Measurements from ENCODE around the gene PARD6G. TPM values are rescaled to one million over a fixed set of nuclear protein-coding genes. Genes with fewer than 3 reads are reported as not detected.

The PARD6G gene
- total RNA-seq, 2 experiments from 2014 or later, result 0.10 TPM; not detected in 1

DNA sequence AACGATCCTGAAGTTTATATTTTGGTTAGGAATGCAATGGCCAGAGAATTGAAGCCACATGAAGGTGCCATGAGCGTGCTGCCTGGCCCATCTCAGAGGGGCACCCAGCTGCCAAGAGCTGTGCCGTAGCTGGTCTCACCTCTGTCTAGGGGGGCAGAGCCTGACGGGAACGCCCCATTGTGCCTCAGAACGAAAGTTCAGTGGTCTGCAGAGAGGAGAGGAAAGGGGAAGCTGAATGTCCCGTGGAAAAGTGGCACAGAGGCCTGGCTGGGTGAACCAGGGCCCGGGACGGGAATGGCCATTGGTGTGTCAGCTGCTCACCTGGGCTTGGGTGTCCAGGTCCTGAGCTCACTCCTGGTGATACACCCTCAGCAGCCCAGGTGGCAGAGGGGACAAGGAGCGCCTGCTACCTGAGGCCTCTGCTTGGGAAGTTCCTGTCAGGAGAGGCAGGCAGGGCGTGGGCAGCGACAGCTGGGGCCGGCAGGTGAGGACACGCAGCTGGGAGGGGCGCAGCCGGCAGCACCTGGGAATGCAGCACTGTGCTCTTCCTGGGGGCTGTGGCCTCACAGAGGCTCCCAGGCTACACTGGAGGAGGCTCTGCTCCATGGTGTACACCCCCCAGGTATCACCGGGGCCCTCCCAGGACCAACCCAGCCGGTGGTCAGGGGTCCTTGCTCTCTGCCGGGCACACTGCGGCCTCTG lies 67.3 kb downstream of the PARD6G start:
- Mint-ChIP-seq H3K4me3 (no peak overlapping the region), H3K9me3 (no peaks in the 10 kb centered on the region), H3K36me3 (ENCODE audit: low read depth) (no peaks in the 10 kb centered on the region), H3K4me1 (ENCODE audit: low read depth) (peaks cover 6% of the 10 kb centered on the region), H3K27me3 (ENCODE audit: low read depth) (peaks cover 13% of the 10 kb centered on the region), H3K27ac (no peak overlapping the region)
- DNase-seq, result no peak
- CTCF ChIA-PET, result interaction anchor here (1.1 to 1.3 kb wide), 2 partner anchors 12 to 22 kb away, joined by 3 to 5 read pairs; no protein-coding TSS in a partner anchor
- intact Hi-C loops (cut with micrococcal nuclease), result no loop called here

DNA sequence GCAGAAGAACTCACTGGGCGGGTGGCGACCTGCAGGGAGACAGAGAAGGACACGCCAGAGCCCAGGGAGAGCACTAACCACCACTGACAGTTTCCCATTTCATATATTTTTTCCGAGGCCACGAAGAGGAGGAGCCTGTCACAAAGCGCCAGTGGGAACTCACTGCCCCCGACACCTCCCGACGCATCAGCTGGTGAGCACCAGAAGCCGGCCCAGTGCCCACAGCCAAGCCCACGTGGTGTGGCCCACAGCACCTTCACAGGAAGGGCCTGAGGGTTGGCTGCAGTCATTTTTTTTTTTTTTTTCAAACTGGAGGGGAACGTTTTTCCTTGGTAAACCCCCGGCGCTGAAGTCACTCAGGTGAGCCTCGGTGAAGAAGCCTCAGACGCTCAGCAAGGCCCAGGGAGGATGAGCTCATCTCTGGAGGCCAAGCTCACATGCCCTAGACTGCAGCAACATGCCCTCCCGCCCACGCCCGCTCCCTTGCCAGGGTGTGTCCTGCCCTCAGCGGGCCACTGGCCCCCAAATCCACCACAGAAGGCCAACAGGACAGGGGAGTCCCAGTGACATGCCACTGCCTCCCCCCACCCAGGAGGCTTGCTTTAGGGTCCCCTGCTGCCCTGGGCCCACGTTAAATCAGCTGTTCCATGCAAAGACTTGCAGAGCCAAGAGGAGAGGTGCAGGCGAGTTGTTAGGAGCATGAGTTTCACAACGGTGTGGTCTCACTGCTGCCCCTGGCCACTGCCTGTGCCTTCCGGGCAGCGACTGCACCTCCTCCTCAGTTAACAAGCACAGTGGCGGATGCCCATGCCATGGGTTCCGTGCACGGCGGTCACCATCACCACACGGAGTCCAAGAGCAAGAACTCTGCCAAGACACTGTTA lies 68.1 kb downstream of the PARD6G start:
- Mint-ChIP-seq H3K27me3 (ENCODE audit: low read depth) (peaks cover 13% of the 10 kb centered on the region), H3K27ac (no peak overlapping the region), H3K36me3 (ENCODE audit: low read depth) (no peaks in the 10 kb centered on the region), H3K4me1 (ENCODE audit: low read depth) (peaks cover 6% of the 10 kb centered on the region), H3K4me3 (no peak overlapping the region), H3K9me3 (no peaks in the 10 kb centered on the region)
- intact Hi-C loops (cut with micrococcal nuclease), result no loop called here
- CTCF ChIA-PET, result no interaction called here
- no peak for DNase-seq

DNA sequence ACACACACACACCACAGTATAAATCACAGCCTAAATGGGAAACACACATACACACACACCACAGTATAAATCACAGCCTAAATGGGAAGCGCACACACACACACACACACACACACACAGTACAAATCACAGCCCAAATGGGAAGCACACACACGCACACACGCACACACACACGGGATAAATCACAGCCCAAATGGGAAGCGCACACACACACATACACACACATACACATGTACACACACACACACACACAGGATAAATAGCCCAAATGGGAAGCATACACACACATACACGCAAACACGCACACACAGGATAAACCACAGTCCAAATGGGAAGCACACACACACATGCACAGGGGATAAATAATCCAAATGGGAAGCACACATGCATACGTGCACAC lies 70.2 kb downstream of the PARD6G start:
- Mint-ChIP-seq H3K27me3 (ENCODE audit: low read depth) (peaks cover 21% of the 10 kb centered on the region), H3K9me3 (no peaks in the 10 kb centered on the region), H3K4me3 (no peak overlapping the region), H3K4me1 (ENCODE audit: low read depth) (peaks cover 6% of the 10 kb centered on the region), H3K27ac (no peak overlapping the region), H3K36me3 (ENCODE audit: low read depth) (no peaks in the 10 kb centered on the region)
- intact Hi-C loops (cut with micrococcal nuclease), result no loop called here
- CTCF ChIA-PET, result no interaction called here
- no peak for DNase-seq

DNA sequence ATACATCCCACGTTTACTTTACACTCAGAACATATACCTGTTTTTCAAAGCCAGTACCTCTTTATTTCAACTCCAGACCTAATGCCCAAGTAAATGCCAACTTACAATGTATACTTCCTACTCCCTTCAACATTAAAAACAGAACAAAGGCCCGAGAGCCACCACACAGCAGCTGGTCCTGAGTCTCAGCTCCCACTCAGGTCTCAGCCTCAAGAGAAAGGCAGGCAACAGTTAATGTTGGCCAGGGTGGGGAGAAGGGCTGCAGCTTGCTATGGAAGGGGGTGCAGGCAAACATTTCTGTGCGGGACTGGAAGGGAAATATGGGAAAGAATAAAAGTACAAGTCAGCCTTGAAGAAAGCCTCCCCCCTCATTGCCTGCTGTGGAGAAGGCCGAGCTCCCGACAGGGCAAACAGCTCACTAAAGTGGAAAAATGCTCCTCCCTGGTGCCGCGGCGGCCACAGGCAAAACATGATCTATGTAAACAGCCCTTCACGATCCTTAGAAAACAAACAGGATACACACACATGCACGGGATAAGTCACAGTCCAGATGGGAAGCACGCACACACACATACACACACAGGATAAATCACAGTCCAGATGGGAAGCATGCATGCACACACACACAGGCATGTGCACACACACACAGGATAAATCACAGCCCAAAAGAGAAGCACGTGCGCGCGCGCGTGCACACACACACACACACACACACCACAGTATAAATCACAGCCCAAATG lies 70.8 kb downstream of the PARD6G start:
- H3K4me1 Mint-ChIP-seq (ENCODE audit: low read depth), result peaks cover 6% of the 10 kb centered on the region
- CTCF ChIA-PET, result no interaction called here
- H3K4me3 Mint-ChIP-seq, result no peak overlapping the region
- no peaks in the 10 kb centered on the region for H3K9me3 Mint-ChIP-seq
- H3K36me3 Mint-ChIP-seq (ENCODE audit: low read depth), result no peaks in the 10 kb centered on the region
- no peak overlapping the region for H3K27ac Mint-ChIP-seq
- intact Hi-C loops (cut with micrococcal nuclease), result no loop called here
- peaks cover 26% of the 10 kb centered on the region for H3K27me3 Mint-ChIP-seq (ENCODE audit: low read depth)
- no peak for DNase-seq

DNA sequence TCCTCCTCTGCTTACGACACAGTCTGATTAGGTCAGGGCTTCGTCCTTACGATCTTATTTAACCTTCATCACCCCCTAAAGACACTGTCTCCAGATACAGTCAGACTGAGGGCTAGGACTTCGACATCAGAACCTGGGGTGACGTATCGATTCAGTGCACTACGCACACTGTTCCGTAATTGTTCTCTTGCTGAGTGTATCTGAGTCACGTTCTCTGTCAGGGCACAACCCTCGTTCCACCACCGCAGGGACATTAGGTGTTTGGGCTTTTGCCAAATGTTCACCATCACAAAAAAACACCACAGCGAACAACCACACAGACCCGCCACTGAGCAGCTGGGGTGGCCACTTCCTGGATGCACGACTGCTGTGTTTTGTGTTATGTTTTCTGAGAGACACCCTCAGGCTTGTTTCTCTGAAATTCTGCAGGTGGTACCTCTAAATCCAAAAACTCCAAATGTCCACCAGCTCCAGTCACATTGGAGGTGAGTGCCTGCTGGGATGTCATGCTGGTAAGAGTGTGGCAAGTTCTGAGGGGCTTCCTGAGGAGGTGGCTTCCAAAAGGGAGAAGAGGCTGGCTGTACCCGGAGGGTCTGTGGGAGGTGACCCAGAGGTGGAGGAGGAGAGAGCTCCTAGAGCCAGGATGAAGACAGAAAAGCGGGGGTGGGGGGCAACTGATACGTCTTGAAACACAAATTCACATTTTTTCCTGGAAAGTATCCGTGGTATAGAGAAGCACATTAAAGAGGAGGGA lies 71.7 kb downstream of the PARD6G start:
- Mint-ChIP-seq H3K4me1 (ENCODE audit: low read depth) (peaks cover 6% of the 10 kb centered on the region), H3K9me3 (no peaks in the 10 kb centered on the region), H3K36me3 (ENCODE audit: low read depth) (no peaks in the 10 kb centered on the region), H3K4me3 (no peak overlapping the region), H3K27ac (no peak overlapping the region), H3K27me3 (ENCODE audit: low read depth) (peaks cover 35% of the 10 kb centered on the region)
- DNase-seq, result peak; percentile 13
- CTCF ChIA-PET, result interaction anchor here (1.4 kb wide), 1 partner anchor 16 kb away, joined by 4 read pairs; no protein-coding TSS in a partner anchor
- intact Hi-C loops (cut with micrococcal nuclease), result no loop called here

DNA sequence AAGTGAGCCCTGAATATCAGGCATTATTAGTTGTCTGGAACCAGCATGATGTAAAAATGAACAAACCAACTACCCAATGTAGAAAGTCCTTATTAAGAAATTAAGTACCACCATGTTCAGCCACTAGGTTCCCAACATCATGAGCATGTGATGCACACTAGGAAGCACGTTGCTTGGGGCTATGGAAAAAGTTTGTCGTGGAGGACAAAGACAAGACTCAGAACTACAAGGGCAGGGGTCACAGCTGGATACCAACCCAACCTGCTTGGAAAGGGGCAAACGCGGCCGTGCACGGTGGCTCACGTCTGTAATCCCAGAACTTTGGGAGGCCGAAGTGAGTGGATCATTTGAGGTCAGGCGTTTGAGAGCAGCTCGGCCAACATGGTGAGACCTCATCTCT lies 74.3 kb downstream of the PARD6G start:
- CTCF ChIA-PET, result interaction anchor here (1.6 kb wide), 1 partner anchor 15 kb away, joined by 7 read pairs; no protein-coding TSS in a partner anchor
- Mint-ChIP-seq H3K27ac (no peak overlapping the region), H3K27me3 (ENCODE audit: low read depth) (peaks cover 41% of the 10 kb centered on the region), H3K4me1 (ENCODE audit: low read depth) (peaks cover 6% of the 10 kb centered on the region), H3K36me3 (ENCODE audit: low read depth) (no peaks in the 10 kb centered on the region), H3K4me3 (no peak overlapping the region), H3K9me3 (no peaks in the 10 kb centered on the region)
- intact Hi-C loops (cut with micrococcal nuclease), result no loop called here
- DNase-seq, result no peak

DNA sequence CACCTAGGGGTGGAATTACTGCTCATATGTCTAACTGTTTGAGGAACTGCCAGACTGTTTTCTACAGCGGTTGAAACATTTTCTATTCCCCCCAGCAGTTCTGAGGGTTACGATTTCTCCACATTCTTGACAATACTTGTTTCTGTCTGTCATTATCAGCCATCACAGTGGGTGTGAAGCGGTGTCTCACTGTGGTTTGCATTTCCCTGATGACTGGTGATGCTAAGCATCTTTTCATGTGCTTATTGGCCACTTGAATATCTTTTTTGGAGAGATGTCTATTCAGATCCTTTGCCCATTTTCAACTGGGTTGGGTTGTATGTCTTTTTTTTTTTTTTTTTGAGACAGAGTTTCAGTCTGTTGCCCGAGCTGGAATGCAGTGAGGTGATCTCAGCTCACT lies 75.3 kb downstream of the PARD6G start:
- intact Hi-C loops (cut with micrococcal nuclease), result no loop called here
- Mint-ChIP-seq H3K9me3 (no peaks in the 10 kb centered on the region), H3K4me1 (ENCODE audit: low read depth) (peaks cover 6% of the 10 kb centered on the region), H3K27ac (no peak overlapping the region), H3K36me3 (ENCODE audit: low read depth) (no peaks in the 10 kb centered on the region), H3K27me3 (ENCODE audit: low read depth) (peaks cover 43% of the 10 kb centered on the region), H3K4me3 (no peak overlapping the region)
- DNase-seq, result no peak
- CTCF ChIA-PET, result interaction anchor here (0.6 to 3.4 kb wide), 2 partner anchors 13 to 316 kb away, joined by 3 to 12 read pairs; no protein-coding TSS in a partner anchor

DNA sequence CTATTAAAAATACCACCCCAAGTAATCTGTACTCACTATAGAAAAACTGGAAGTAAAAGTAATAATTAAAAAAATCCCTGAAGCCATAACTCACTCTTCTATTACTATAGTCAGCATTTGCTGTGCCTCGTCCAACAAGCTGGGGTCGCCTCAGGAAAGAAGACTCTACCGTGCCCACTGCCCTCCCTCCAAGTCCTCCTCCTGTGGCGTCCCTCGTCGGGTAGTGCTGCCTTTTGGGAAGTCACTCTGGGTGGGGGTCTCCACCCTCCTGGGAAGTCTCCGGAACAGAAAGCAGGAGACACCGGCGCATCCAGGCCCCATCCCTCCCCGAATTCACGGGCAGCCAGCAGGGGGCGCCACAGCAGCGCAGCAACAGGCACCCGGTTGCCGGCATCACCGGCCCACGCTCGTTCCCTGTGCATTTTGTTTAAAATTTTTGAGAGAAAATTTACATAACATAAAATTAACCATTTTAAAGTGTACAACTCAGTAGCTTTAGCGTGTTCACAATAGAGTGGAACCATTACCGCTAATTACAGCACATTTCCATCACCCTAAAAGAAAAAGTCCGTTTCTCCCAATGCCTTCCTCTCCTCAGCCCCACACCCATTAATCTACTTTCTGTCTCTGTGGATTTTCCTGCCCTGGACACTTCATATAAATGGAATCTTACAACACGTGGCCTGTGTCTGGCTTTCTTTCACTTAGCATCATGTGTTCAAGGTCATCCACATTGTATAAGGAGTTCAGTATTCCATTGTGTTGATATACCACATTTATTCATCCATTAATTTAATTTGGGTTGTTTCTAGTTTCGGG lies 76.1 kb downstream of the PARD6G start:
- H3K4me1 Mint-ChIP-seq (ENCODE audit: low read depth), result peaks cover 6% of the 10 kb centered on the region
- CTCF ChIA-PET, result interaction anchor here (0.6 to 3.4 kb wide), 9 partner anchors 10 to 87 kb away, joined by 3 to 12 read pairs (median 4); no protein-coding TSS in a partner anchor
- no peaks in the 10 kb centered on the region for H3K36me3 Mint-ChIP-seq (ENCODE audit: low read depth)
- no peak overlapping the region for H3K4me3 Mint-ChIP-seq
- H3K27me3 Mint-ChIP-seq (ENCODE audit: low read depth), result peaks cover 45% of the 10 kb centered on the region
- DNase-seq, result peak; percentile 67
- no peak overlapping the region for H3K27ac Mint-ChIP-seq
- H3K9me3 Mint-ChIP-seq, result no peaks in the 10 kb centered on the region
- intact Hi-C loops (cut with micrococcal nuclease), result loop anchor here (1.0 kb wide), 1 partner anchor 86 kb away; no protein-coding TSS in a partner anchor

DNA sequence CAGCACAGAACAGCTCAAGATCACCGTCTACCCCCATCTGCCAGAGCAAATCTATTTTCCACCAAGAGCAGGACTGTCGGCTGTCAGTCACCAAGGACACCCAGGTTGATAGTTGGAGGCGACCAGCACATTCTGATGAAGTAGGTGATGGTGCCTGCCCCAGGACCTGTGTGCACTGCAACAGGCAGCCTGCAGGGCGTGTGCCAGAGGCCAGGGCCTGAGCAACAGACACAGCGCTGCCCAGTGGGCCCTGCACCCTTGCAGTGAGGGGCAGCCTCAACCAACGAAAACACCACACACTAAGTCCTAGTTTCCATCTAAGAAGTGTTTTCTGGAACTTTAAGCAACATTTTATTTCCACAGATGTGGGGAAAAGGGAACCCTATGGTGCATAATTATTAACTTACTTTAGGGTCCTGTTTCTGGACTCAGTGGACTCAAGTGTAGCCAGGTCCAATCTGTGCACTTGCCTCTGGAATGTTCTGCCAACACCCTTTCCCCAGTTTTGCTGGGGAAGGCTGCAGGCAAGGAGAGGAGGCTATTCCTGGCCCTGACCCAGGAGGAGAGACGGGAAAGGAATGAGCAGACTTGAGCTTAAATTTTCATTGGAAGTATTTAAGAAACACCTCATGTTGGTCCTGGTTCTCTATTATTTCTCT lies 76.8 kb downstream of the PARD6G start:
- Mint-ChIP-seq H3K27ac (no peak overlapping the region), H3K36me3 (ENCODE audit: low read depth) (no peaks in the 10 kb centered on the region), H3K4me1 (ENCODE audit: low read depth) (peaks cover 5% of the 10 kb centered on the region), H3K9me3 (peaks cover 3% of the 10 kb centered on the region), H3K27me3 (ENCODE audit: low read depth) (peaks cover 37% of the 10 kb centered on the region), H3K4me3 (no peak overlapping the region)
- intact Hi-C loops (cut with micrococcal nuclease), result loop anchor here (1.0 kb wide), 1 partner anchor 87 kb away; no protein-coding TSS in a partner anchor
- DNase-seq, result no peak
- CTCF ChIA-PET, result interaction anchor here (0.6 to 3.4 kb wide), 9 partner anchors 11 to 88 kb away, joined by 3 to 12 read pairs (median 4); no protein-coding TSS in a partner anchor

DNA sequence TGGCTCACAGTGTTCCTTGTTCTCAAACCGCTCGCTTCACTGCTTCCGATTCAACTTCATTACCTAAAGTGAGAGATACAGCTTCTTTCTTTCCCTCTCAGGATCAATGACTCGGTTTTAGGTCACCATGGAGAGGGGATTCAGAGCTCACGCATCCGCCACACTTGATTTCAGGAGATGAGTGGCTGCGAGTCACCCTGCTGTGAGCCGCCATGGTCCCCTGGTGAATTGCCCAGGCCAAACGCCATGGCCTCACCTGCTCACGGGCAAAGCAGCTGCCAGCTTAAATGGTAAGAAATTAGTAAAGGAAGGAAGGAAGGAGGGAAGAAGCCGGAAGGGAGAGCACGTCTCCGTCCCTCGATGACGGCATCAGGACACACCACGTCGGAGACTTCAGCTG lies 77.7 kb downstream of the PARD6G start:
- intact Hi-C loops (cut with micrococcal nuclease), result no loop called here
- peaks cover 36% of the 10 kb centered on the region for H3K27me3 Mint-ChIP-seq (ENCODE audit: low read depth)
- H3K27ac Mint-ChIP-seq, result no peak overlapping the region

More for the DNA sequence above, 77.7 kb downstream of the PARD6G start:
- H3K9me3 Mint-ChIP-seq, result peaks cover 7% of the 10 kb centered on the region
- H3K4me1 Mint-ChIP-seq (ENCODE audit: low read depth), result no peaks in the 10 kb centered on the region
- no peak for DNase-seq
- H3K4me3 Mint-ChIP-seq, result no peak overlapping the region
- CTCF ChIA-PET, result interaction anchor here (1.8 to 3.4 kb wide), 2 partner anchors 11 to 12 kb away, joined by 8 to 12 read pairs; no protein-coding TSS in a partner anchor
- no peaks in the 10 kb centered on the region for H3K36me3 Mint-ChIP-seq (ENCODE audit: low read depth)
